Measurements from ENCODE around the gene PALS1. TPM values are rescaled to one million over a fixed set of nuclear protein-coding genes. Genes with fewer than 3 reads are reported as not detected.

PALS1 gene
- total RNA-seq, 2 donors from 2014 or later, result 16.9 to 20.1 TPM

DNA sequence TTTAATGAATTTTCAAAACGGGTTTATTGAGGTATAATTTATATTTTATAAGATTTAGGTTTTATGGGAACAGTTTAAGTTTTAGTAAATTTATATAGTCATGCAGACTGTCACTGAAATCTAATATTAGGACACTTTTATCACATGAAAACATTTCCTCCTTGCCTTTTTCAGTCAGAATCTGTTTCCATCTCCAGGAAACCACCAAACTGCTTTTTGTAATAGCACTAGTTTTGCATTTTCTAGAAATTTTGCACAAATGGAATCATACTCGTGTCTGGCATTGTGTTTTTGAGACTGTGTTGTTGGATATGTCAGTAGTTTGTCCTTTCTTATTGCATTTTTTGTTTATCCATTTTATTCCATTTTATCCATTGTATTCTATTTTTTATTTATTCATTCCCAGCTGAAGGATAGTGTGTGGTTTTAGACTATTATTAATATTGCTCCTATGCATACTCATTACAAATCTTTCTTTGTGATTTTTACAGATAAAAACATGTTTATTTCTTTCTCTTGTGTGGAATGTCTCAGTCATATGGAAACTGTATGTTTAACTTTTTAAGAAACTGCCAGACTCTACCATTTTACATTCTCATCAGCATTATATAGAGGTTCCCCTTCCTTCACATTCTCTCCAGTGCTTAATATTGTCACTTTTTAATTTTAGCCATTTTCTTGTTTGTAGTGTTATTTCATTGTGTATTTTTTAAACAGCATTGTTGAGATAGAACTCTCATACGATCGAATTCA, 26.5 kb downstream of the PALS1 start:
- DNase-seq (ENCODE audit: low spot score) (no peak), ATAC-seq (ENCODE audit: insufficient number of reproducible peaks, low FRiP score, low read depth) (no peak)
- H3K27me3 ChIP-seq (replicated peaks; ENCODE audit: insufficient read depth), result no peaks in the 10 kb centered on the region
- H3K4me3 ChIP-seq, result no peak overlapping the region
- peaks cover 32 to 68% of the 10 kb centered on the region in 2 donors for H3K4me1 ChIP-seq (ENCODE audit: control insufficient read depth in 1 of 2, low read depth in 2 of 2)
- H3K36me3 ChIP-seq, result no peaks in the 10 kb centered on the region
- TF ChIP-seq, protein P1, sequence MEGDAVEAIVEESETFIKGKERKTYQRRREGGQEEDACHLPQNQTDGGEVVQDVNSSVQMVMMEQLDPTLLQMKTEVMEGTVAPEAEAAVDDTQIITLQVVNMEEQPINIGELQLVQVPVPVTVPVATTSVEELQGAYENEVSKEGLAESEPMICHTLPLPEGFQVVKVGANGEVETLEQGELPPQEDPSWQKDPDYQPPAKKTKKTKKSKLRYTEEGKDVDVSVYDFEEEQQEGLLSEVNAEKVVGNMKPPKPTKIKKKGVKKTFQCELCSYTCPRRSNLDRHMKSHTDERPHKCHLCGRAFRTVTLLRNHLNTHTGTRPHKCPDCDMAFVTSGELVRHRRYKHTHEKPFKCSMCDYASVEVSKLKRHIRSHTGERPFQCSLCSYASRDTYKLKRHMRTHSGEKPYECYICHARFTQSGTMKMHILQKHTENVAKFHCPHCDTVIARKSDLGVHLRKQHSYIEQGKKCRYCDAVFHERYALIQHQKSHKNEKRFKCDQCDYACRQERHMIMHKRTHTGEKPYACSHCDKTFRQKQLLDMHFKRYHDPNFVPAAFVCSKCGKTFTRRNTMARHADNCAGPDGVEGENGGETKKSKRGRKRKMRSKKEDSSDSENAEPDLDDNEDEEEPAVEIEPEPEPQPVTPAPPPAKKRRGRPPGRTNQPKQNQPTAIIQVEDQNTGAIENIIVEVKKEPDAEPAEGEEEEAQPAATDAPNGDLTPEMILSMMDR (IDR thresholded peaks at IDR 0.05), result no peak
- no peak overlapping the region for H3K27ac ChIP-seq
- H3K9me3 ChIP-seq, result no peaks in the 10 kb centered on the region

DNA sequence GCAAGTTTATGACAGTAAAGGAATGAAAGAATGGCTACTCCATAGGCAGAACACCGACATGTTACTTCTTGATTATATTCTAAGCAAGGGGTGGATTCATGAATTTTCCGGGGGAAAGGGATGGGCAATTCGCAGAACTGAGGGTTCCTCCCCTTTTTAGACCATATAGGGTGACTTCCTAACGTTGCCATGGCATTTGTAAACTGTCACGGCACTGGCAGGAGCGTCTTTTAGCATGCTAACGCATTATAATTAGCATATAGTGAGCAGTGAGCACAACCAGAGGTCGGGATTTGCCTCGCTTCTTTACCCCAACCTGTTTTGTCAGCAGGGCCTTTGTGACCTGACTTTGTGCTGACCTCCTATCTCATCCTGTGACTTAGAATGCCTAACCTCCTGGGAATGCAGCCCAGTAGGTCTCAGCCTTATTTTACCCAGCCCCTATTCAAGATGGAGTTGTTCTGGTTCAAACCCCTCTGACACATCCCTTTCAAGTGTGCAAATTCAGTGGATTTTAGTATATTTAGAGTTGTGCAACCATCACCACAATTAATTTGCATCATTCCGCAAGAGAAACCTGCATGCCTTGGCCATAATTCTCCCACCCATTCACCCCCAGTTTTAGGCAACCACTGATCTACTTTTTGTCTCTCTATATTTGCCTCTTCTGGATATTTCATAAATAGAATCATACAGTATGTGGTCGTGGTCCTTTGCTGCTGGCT, 27.4 kb downstream of the PALS1 start:
- H3K36me3 ChIP-seq, result no peaks in the 10 kb centered on the region
- no peaks in the 10 kb centered on the region for H3K27me3 ChIP-seq (replicated peaks; ENCODE audit: insufficient read depth)
- peak overlapping the region; percentile 18 for H3K4me3 ChIP-seq
- H3K27ac ChIP-seq, result no peak overlapping the region
- peaks cover 25 to 60% of the 10 kb centered on the region in 2 donors for H3K4me1 ChIP-seq (ENCODE audit: control insufficient read depth in 1 of 2, low read depth in 2 of 2)
- DNase-seq (ENCODE audit: low spot score), result no peak
- TF ChIP-seq, protein P1 (IDR thresholded peaks at IDR 0.05), result no peak
- ATAC-seq (ENCODE audit: insufficient number of reproducible peaks, low FRiP score, low read depth), result no peak
- no peaks in the 10 kb centered on the region for H3K9me3 ChIP-seq

DNA sequence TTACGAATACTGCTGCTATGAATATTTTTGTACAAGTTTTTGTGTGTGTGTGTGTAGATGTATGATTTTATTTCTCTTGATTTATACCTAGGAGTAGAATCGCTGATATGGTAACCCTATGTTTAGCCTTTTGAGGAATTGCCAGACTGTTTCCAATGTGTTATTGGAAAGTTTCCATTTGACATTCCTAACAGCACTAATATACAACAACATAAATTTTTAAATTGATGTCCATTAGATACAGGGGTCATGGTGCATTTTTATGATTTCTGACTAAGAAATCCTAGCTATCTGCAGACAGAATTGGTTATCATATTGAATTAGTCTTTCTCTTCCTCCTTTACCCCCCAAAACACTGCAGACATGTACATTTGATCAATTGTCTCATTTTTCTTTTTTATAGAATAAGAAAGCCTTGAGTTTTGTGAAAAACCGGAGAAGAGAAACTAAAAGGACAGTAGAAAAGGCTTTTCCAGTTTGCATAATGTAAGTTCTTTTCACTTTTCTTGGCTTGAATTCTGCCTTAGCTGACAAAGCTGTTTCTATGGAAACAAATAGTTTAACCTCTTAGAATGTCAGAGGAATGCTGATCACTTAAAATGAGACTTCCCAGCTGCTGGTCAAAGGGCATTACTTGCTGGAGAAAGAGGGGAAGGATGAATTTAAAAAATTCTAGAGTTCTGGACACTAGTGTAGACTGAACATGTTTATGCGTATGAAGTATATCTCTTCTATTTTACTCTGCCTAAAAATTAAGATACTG, 28.2 kb downstream of the PALS1 start:
- TF ChIP-seq, protein P1 (IDR thresholded peaks at IDR 0.05), result no peak
- peak overlapping the region; percentile 13 for H3K4me3 ChIP-seq
- no peak for DNase-seq (ENCODE audit: low spot score)
- peaks cover 22 to 51% of the 10 kb centered on the region in 2 donors for H3K4me1 ChIP-seq (ENCODE audit: control insufficient read depth in 1 of 2, low read depth in 2 of 2)
- no peak overlapping the region for H3K27ac ChIP-seq
- no peak for ATAC-seq (ENCODE audit: insufficient number of reproducible peaks, low FRiP score, low read depth)
- H3K27me3 ChIP-seq (replicated peaks; ENCODE audit: insufficient read depth), result no peaks in the 10 kb centered on the region
- no peaks in the 10 kb centered on the region for H3K36me3 ChIP-seq
- no peaks in the 10 kb centered on the region for H3K9me3 ChIP-seq

DNA sequence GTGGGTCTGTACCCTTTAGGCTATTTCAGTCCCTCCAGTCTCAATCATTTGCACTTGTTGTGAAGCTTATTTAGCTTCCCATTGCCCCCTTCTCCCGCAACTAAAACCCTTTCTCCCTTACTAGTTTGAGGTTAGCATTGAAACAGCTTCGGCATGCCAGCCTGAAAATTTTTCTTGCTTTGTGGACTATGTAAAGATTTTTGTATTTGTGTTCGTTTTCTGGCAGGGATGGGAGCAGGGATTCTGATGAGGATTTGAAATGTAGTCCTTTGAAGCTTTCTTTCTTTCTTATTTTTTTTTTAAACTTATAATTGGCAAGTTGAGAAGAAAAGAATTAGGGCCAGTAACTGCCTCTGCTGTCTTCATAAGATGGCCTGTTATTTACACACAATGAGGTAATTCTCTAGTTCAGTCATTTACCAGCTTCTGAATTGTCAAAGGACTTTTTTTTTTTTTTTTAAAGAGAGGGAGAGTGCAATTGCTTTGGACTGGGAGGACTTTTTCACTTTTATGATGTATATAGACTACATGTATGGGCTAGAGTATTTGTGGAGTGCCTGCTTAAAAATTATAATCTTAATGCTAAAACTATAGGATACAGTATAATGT, 29.0 kb downstream of the PALS1 start:
- ATAC-seq (ENCODE audit: insufficient number of reproducible peaks, low FRiP score, low read depth), result no peak
- H3K9me3 ChIP-seq, result no peaks in the 10 kb centered on the region
- H3K4me1 ChIP-seq (ENCODE audit: control insufficient read depth in 1 of 2, low read depth in 2 of 2), result peaks cover 17 to 48% of the 10 kb centered on the region in 2 donors
- no peaks in the 10 kb centered on the region for H3K27me3 ChIP-seq (replicated peaks; ENCODE audit: insufficient read depth)
- H3K36me3 ChIP-seq, result no peaks in the 10 kb centered on the region
- DNase-seq (ENCODE audit: low spot score), result no peak
- no peak overlapping the region for H3K27ac ChIP-seq
- H3K4me3 ChIP-seq, result no peak overlapping the region
- TF ChIP-seq, protein P1 (IDR thresholded peaks at IDR 0.05), result no peak

Data from thoracic aorta (tissue), 2 donors.